ENCODE measurements around the gene WFDC11. TPM values are rescaled to one million over a fixed set of nuclear protein-coding genes. Genes with fewer than 3 reads are reported as not detected.

Gene WFDC11
- total and polyA plus RNA-seq, 11 donors = not detected

GRCh38 chr20:45639687-45640086 lies 30.4 kb downstream of the WFDC11 start:
- ATAC-seq = no peak
- Histone ChIP-seq H3K4me3 (no peak overlapping the region), H3K36me3 (no peaks in the 10 kb centered on the region), H3K9me3 (peaks cover 0 to 9% (median 0%) of the 10 kb centered on the region in 12 donors), H3K4me1 (no peaks in the 10 kb centered on the region), H3K27ac (no peak overlapping the region), H3K27me3 (peaks cover 0 to 5% (median 0%) of the 10 kb centered on the region in 9 donors)
- DNase-seq = no peak
- intact Hi-C loops (cut with DNase I) = no loop called here
- WGBS, 4 donors = 81 to 87% (median 83%) methylated on average over 5 of the region's 5 CpGs
- TF ChIP-seq, protein P1, sequence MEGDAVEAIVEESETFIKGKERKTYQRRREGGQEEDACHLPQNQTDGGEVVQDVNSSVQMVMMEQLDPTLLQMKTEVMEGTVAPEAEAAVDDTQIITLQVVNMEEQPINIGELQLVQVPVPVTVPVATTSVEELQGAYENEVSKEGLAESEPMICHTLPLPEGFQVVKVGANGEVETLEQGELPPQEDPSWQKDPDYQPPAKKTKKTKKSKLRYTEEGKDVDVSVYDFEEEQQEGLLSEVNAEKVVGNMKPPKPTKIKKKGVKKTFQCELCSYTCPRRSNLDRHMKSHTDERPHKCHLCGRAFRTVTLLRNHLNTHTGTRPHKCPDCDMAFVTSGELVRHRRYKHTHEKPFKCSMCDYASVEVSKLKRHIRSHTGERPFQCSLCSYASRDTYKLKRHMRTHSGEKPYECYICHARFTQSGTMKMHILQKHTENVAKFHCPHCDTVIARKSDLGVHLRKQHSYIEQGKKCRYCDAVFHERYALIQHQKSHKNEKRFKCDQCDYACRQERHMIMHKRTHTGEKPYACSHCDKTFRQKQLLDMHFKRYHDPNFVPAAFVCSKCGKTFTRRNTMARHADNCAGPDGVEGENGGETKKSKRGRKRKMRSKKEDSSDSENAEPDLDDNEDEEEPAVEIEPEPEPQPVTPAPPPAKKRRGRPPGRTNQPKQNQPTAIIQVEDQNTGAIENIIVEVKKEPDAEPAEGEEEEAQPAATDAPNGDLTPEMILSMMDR (IDR thresholded peaks at IDR 0.05) = no peak
- TF ChIP-seq POLR2A (IDR thresholded peaks at IDR 0.05) = no peak

DNA sequence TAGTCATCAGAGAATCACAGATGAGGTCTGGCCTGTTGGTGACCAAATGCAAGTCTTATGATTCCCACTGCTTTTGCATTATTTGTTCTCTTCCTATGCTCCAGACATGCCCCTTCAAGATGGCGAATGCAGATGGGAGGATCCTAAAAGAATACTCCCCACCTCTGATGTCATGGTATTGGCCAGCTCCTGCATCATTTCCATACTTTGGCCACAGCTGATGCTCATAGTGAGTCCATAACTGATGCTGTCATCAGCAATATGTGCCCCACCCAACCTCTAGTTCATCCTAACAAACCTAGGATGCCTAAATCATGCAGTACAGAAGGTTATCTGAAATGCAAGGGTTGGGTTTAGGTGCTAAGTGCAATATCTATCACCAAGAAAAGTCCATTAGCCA lies 33.5 kb downstream of the WFDC11 start:
- Histone ChIP-seq H3K27me3 (peaks cover 0 to 5% (median 0%) of the 10 kb centered on the region in 9 donors), H3K36me3 (no peaks in the 10 kb centered on the region), H3K27ac (no peak overlapping the region), H3K4me3 (no peak overlapping the region), H3K9me3 (peaks cover 0 to 9% (median 0%) of the 10 kb centered on the region in 12 donors), H3K4me1 (no peaks in the 10 kb centered on the region)
- intact Hi-C loops (cut with DNase I) = no loop called here
- TF ChIP-seq, protein P1 (IDR thresholded peaks at IDR 0.05) = no peak
- no peak for TF ChIP-seq POLR2A (IDR thresholded peaks at IDR 0.05)
- WGBS, 4 donors = 50 to 90% (median 74%) methylated on average over 1 of the region's 1 CpG
- no peak for ATAC-seq
- DNase-seq = no peak

DNA sequence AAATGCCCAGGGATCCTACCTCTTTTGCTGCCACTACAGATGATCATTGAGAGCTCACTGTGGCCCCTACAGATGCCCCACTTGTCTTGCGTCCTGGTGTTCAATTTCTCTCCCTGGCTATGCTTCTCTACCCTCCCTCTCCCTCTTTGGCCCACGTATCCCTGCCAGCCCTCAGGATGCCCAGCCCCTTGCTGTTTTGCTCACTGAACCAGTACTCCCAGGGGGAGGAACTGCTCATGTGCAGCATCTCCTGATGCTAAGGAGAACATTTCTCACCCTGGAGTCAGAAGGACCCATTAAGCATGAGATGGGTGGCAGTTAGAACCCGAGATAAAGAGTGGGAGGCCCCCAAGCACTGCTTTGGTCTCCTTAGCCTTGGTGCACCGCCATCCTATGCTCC lies 38.9 kb downstream of the WFDC11 start, which contains the start of gene WFDC9:
Gene WFDC9 (minus strand): TSS at position 101 of the 400 bp plus-strand sequence. CDS start 21,103 bp downstream, outside the sequence.
- WGBS, 4 donors = 49 to 66% (median 63%) methylated on average over 4 of the region's 4 CpGs
- DNase-seq (no peak), ATAC-seq (no peak)
- intact Hi-C loops (cut with DNase I) = no loop called here
- Histone ChIP-seq H3K36me3 (no peaks in the 10 kb centered on the region), H3K9me3 (peaks cover 0 to 2% (median 0%) of the 10 kb centered on the region in 12 donors), H3K27ac (no peak within 1 kb of the TSS), H3K27me3 (peaks cover 0 to 12% (median 0%) of the 10 kb centered on the region in 9 donors), H3K4me1 (peaks cover 0 to 4% (median 0%) of the 10 kb centered on the region in 12 donors), H3K4me3 (no peak within 1 kb of the TSS)
- TF ChIP-seq, protein P1 (IDR thresholded peaks at IDR 0.05) = no peak
- TF ChIP-seq POLR2A (IDR thresholded peaks at IDR 0.05) = no peak

GRCh38 chr20:45630371-45630770 lies 39.7 kb downstream of the WFDC11 start:
- no peak overlapping the region for H3K4me3 ChIP-seq
- ATAC-seq = no peak
- peaks cover 0 to 3% (median 0%) of the 10 kb centered on the region in 12 donors for H3K9me3 ChIP-seq
- intact Hi-C loops (cut with DNase I) = no loop called here
- DNase-seq = no peak
- H3K36me3 ChIP-seq = no peaks in the 10 kb centered on the region
- peaks cover 0 to 4% (median 0%) of the 10 kb centered on the region in 12 donors for H3K4me1 ChIP-seq
- H3K27ac ChIP-seq = no peak overlapping the region
- TF ChIP-seq, protein P1 (IDR thresholded peaks at IDR 0.05) = no peak
- TF ChIP-seq POLR2A (IDR thresholded peaks at IDR 0.05) = no peak
- H3K27me3 ChIP-seq = peaks cover 0 to 12% (median 0%) of the 10 kb centered on the region in 9 donors
